Urinary bladder (tissue), 4 donors: ENCODE data around the gene BTBD2. TPM values are rescaled to one million over a fixed set of nuclear protein-coding genes. Genes with fewer than 3 reads are reported as not detected.

Source experiments
- DNase-seq: peaks from one replicate; pipeline ENCODE4 v3.0.0-alpha.2; 2015; ENCODE audit errors: extremely low spot score
- H3K27ac ChIP-seq: one replicate; pipeline ENCODE4 v1.5.1; 2013; ENCODE audit warnings: low read depth, mild to moderate bottlenecking, moderate library complexity
- H3K36me3 ChIP-seq: one replicate; pipeline ENCODE4 v1.6.1; 2013; ENCODE audit warnings: mild to moderate bottlenecking, moderate library complexity; ENCODE audit not compliant: insufficient read depth
- H3K4me1 ChIP-seq: one replicate; pipeline ENCODE4 v1.6.1; 2013; ENCODE audit warnings: mild to moderate bottlenecking, moderate library complexity; ENCODE audit not compliant: insufficient read depth
- H3K4me3 ChIP-seq: one replicate; pipeline ENCODE4 v1.5.1; 2013; ENCODE audit warnings: low read depth, low read length
- WGBS: extraction: QIAGEN DNeasy Blood & Tissue Kit; methylation state at CpG from one replicate; pipeline ENCODE4 v1.1.7; 2013; 5-methylcytosine and 5-hydroxymethylcytosine counted together
- polyA plus RNA-seq: library from polyadenylated mRNA; stranded (reverse); fragments of 200-250 nt; gene quantifications from one replicate; pipeline ENCODE4 v1.2.3, GENCODE V29; 2013
- total RNA-seq: library from RNA; depleted of rRNA; stranded (reverse); fragments of >200 nt; gene quantifications from one replicate; pipeline ENCODE4 v1.2.3, GENCODE V29; 2014
- donor health status: healthy with polysubstance abuse.
- donor health status: healthy.

BTBD2 gene
- total and polyA plus RNA-seq, 2 donors, result 38.0 to 83.0 TPM

- no peak for DNase-seq
- Histone ChIP-seq H3K27ac (peak overlapping the region; percentile 19), H3K4me1 (peaks cover 2% of the 10 kb centered on the region), H3K4me3 (no peak overlapping the region), H3K36me3 (no peaks in the 10 kb centered on the region)
- 83% methylated on average over 6 of the region's 6 CpGs for whole genome bisulfite sequencing
These were observed 31.5 kb upstream of the BTBD2 start for GRCh38 chr19:2047076-2047448.

- WGBS, result 92% methylated on average over 50 of the region's 50 CpGs
- Histone ChIP-seq H3K27ac (peak overlapping the region; percentile 30), H3K4me3 (no peak overlapping the region), H3K36me3 (no peaks in the 10 kb centered on the region), H3K4me1 (peaks cover 2% of the 10 kb centered on the region)
- no peak for DNase-seq
These were observed 30.8 kb upstream of the BTBD2 start for GRCh38 chr19:2046046-2046907.

GRCh38 chr19:2045501-2046045, 30.1 kb upstream of the BTBD2 start:
- no peaks in the 10 kb centered on the region for H3K36me3 ChIP-seq
- WGBS, result 74% methylated on average over 14 of the region's 14 CpGs
- H3K4me3 ChIP-seq, result no peak overlapping the region
- H3K27ac ChIP-seq, result no peak overlapping the region
- peaks cover 3% of the 10 kb centered on the region for H3K4me1 ChIP-seq
- DNase-seq, result no peak

- 88% methylated on average over 18 of the region's 18 CpGs for WGBS
- Histone ChIP-seq H3K36me3 (no peaks in the 10 kb centered on the region), H3K4me3 (no peak overlapping the region), H3K27ac (no peak overlapping the region), H3K4me1 (peaks cover 3% of the 10 kb centered on the region)
- no peak for DNase-seq
These were observed 29.4 kb upstream of the BTBD2 start for GRCh38 chr19:2044709-2045500.

GRCh38 chr19:2043961-2044708, 28.6 kb upstream of the BTBD2 start:
- Histone ChIP-seq H3K4me3 (no peak overlapping the region), H3K4me1 (peaks cover 3% of the 10 kb centered on the region), H3K27ac (no peak overlapping the region), H3K36me3 (peaks cover 4% of the 10 kb centered on the region)
- no peak for DNase-seq
- 91% methylated on average over 11 of the region's 11 CpGs for WGBS

- peaks cover 6% of the 10 kb centered on the region for H3K36me3 ChIP-seq
- DNase-seq, result no peak
- H3K4me1 ChIP-seq, result peaks cover 3% of the 10 kb centered on the region
- peak overlapping the region; percentile 95 for H3K27ac ChIP-seq
- WGBS, result 78% methylated on average over 9 of the region's 9 CpGs
- no peak overlapping the region for H3K4me3 ChIP-seq
These were observed 27.7 kb upstream of the BTBD2 start for GRCh38 chr19:2043251-2043641.

- H3K4me1 ChIP-seq, result peaks cover 3% of the 10 kb centered on the region
- DNase-seq, result no peak
These were observed 27.2 kb upstream of the BTBD2 start for GRCh38 chr19:2042485-2043250.

GRCh38 chr19:2041683-2042484, 26.4 kb upstream of the BTBD2 start:
- peaks cover 3% of the 10 kb centered on the region for H3K4me1 ChIP-seq
- peak; percentile 68 for DNase-seq
- WGBS, result 16% methylated on average over 77 of the region's 77 CpGs

More at GRCh38 chr19:2042485-2043250, 27.2 kb upstream of the BTBD2 start:
- Histone ChIP-seq H3K27ac (peak overlapping the region; percentile 95), H3K4me3 (no peak overlapping the region), H3K36me3 (peaks cover 6% of the 10 kb centered on the region)
- 28% methylated on average over 29 of the region's 29 CpGs for WGBS

GRCh38 chr19:2041433-2041682, 25.8 kb upstream of the BTBD2 start:
- Histone ChIP-seq H3K4me3 (no peak overlapping the region), H3K27ac (peak overlapping the region; percentile 92), H3K36me3 (peaks cover 6% of the 10 kb centered on the region), H3K4me1 (peaks cover 3% of the 10 kb centered on the region)
- WGBS, result 77% methylated on average over 6 of the region's 6 CpGs
- DNase-seq, result no peak

More at GRCh38 chr19:2041683-2042484, 26.4 kb upstream of the BTBD2 start:
- H3K27ac ChIP-seq, result peak overlapping the region; percentile 95
- peaks cover 6% of the 10 kb centered on the region for H3K36me3 ChIP-seq
- H3K4me3 ChIP-seq, result no peak overlapping the region

- H3K36me3 ChIP-seq, result peaks cover 6% of the 10 kb centered on the region
- peak overlapping the region; percentile 92 for H3K27ac ChIP-seq
- WGBS, result 87% methylated on average over 28 of the region's 28 CpGs
- no peak overlapping the region for H3K4me3 ChIP-seq
- peaks cover 3% of the 10 kb centered on the region for H3K4me1 ChIP-seq
- no peak for DNase-seq
These were observed 25.3 kb upstream of the BTBD2 start for GRCh38 chr19:2040647-2041432.

GRCh38 chr19:2039959-2040646, 24.6 kb upstream of the BTBD2 start:
- H3K4me1 ChIP-seq, result peaks cover 2% of the 10 kb centered on the region
- no peak for DNase-seq
- H3K27ac ChIP-seq, result no peak overlapping the region
- peaks cover 6% of the 10 kb centered on the region for H3K36me3 ChIP-seq
- WGBS, result 85% methylated on average over 20 of the region's 20 CpGs
- H3K4me3 ChIP-seq, result no peak overlapping the region
